ENCODE measurements around the gene TIMM22. TPM values are rescaled to one million over a fixed set of nuclear protein-coding genes. Genes with fewer than 3 reads are reported as not detected.

Gene TIMM22
- total RNA-seq, 1 donor from 2014 or later = 9.4 TPM

- DNase-seq (ENCODE audit: low spot score) = no peak
Observed at GRCh38 chr17:1018547-1018946, 21.6 kb downstream of the TIMM22 start.

DNA sequence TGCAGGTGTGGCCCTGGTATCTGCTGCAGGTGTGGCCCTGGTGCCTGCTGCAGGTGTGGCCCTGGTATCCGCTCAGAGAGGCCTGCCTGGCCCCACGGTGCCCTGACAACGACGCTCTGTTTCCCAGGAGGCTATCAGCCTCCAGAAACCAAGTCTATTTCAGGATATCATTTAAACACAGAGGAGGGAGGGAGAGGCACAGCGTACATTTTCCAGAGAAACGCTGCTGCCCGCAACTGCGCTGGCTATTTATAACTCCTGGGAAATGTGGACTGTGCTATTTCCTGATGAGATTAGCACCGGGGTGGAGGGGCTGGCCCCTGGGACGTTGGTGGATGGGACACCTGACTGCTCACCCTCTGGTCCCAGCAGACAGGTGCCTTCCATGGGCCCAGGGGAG lies 22.5 kb downstream of the TIMM22 start:
- DNase-seq (ENCODE audit: low spot score) = no peak

- no peak for DNase-seq (ENCODE audit: low spot score)
Observed at GRCh38 chr17:1021147-1021546, 24.2 kb downstream of the TIMM22 start.

DNA sequence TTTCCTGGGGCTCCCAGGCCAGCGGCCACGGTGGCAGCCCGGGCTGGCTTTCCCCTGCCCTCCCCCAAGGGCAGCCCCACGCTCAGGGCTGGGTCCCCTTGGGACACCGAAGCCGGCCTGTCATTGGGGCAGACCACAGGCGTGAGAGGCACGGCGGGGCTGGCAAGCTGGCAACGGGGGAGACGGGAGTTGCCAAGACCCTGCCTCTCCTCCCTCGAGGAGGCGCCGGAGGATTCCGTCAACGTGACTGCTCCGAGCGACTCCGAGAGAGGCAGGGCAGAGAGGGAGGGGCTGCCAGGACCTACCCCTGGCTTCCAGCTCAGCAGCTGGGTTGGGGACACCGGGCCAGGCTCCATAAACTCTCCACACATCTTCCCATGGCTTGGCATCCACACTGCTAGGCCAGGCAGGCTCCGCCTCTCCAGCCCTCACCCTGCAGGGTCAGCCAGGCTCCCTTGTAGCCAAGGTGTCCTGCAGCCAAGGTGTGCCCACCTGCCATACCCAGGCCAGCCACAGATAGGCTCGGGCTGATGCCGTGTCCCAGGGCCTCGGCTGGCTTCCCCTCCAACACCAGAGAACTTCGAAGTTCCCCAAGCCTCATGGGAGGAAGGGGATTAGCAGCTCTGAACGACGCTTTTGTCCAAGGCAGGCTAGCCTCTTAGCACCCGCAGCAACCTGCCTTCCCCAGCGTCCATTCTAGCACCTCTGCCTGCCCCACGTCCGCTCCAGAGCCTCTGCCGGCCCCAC lies 25.5 kb downstream of the TIMM22 start:
- DNase-seq (ENCODE audit: low spot score) = no peak

GRCh38 chr17:1024076-1024475 lies 27.1 kb downstream of the TIMM22 start:
- no peak for DNase-seq (ENCODE audit: low spot score)

DNA sequence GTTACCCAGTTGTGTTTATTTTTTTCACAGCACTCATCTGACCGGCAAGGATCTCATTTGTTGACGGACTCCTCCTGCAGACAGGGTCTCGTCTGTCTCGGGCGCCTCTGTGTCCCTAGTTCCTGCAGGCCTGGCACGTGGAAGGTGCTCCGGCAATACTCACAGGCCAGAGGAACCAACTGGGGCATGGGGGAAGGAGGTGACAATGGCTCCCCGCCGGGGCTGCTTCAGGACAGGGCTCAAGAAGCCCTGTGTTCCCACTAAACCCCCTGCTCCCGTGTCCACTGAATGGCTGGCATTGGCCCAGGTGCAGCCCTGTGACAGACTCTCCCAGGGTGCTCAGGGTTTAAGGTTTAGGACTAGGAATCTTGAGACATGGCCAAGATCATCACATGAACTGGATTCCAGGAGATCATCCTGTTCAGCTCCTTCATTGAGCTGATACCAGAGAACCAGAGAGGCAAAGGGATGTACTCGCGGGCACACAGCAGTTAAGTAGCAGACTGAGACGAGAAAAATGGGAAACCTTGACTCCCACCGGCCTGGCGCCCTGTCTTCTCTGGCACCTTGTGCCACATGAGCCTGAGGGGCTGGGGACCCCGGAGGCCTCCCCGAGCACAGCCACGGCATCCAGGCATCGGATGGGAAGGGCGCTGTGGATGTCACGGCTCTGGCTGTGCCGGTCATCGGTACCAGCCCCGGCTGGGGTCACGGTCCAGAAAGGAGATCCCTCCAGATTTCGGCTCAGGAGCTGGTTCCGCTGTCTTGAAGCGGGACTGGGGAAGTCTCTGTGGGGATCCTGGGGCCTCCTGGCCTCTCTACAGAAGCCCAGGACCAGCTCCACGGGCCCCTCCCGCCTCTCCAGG lies 29.0 kb downstream of the TIMM22 start:
- DNase-seq (ENCODE audit: low spot score) = no peak

GRCh38 chr17:1026599-1026975 lies 29.7 kb downstream of the TIMM22 start:
- no peak for DNase-seq (ENCODE audit: low spot score)

DNA sequence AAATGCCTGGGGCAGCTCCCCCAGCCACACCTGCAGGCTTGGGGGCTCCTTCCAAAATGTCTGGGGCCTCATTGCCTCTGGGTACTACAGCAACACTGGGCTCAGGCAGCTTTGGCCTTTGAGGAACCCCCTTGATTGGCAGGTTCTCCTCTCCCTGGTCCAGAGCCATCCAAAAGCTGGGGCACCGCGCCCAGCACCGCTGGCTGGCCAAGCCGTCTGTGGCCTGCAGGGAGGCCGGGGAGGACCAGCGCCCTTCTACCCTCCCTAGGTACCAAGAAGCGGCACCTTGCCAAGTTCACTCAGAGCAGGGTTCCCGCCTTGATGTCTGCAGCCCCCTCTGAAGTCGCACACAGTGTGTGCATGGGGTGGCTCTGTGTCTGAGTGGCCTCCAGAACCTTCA lies 30.1 kb downstream of the TIMM22 start:
- DNase-seq (ENCODE audit: low spot score) = no peak

- no peak for DNase-seq (ENCODE audit: low spot score)
Observed at GRCh38 chr17:1029196-1029921, 32.4 kb downstream of the TIMM22 start.

DNA sequence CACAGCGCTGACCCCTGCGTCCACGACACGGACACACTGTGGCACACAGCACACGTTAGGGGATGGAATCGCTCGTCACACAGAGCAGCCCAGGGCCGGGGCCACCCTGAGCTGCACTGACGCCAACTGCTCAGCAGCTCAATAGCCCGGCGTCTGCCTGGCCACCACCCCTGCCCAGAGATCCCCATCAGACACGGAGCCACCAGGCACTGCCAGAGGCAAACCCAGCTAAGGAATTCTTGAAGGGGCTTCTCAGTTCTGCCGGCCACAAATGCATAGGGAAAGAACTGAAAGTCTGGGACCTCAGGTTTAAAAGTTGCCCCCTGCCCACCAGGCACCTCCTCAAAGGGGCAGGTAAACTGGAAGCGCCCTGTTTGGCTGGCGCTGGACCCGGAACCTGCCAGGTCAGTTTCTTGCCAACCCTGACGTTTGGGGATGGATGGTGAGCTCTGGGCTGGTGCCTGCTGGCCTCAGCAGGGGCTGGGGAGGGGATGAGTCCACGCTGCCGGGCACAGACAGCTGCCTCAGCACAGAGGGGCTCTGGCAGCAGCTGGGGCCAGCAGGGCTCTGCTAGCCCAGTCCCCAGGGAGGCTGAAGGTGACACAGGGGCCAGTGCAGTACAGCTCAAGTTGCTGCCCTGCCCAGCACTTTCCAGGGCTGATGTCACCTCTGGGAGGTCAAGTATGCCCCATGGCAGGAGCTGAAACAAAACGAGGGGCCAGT lies 33.2 kb downstream of the TIMM22 start:
- DNase-seq (ENCODE audit: low spot score) = no peak

- no peak for DNase-seq (ENCODE audit: low spot score)
Observed at GRCh38 chr17:1030684-1031532, 34.0 kb downstream of the TIMM22 start.

GRCh38 chr17:1031711-1032110 lies 34.8 kb downstream of the TIMM22 start:
- DNase-seq (ENCODE audit: low spot score) = peak; percentile 73

DNA sequence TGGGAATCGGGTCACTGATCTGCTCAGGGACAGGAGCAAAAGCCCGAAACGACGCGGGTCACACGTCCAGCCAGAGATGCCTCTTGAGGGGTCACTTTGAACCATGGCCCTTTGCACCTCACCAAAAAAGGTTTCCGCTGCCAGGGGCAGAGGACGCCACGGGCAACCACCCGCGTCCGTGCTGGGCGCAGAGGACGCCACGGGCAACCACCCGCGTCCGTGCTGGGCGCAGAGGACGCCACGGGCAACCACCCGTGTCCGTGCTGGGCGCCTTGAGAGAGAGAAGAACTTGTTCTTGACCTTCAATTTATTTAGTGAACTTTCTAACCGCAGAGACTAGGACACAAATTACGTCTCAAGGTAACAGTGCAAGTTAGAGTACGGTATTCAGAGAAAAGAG lies 35.5 kb downstream of the TIMM22 start:
- no peak for DNase-seq (ENCODE audit: low spot score)

GRCh38 chr17:1033503-1033902 lies 36.6 kb downstream of the TIMM22 start:
- peak; percentile 56 for DNase-seq (ENCODE audit: low spot score)

GRCh38 chr17:1034652-1035210 lies 37.8 kb downstream of the TIMM22 start:
- no peak for DNase-seq (ENCODE audit: low spot score)

DNA sequence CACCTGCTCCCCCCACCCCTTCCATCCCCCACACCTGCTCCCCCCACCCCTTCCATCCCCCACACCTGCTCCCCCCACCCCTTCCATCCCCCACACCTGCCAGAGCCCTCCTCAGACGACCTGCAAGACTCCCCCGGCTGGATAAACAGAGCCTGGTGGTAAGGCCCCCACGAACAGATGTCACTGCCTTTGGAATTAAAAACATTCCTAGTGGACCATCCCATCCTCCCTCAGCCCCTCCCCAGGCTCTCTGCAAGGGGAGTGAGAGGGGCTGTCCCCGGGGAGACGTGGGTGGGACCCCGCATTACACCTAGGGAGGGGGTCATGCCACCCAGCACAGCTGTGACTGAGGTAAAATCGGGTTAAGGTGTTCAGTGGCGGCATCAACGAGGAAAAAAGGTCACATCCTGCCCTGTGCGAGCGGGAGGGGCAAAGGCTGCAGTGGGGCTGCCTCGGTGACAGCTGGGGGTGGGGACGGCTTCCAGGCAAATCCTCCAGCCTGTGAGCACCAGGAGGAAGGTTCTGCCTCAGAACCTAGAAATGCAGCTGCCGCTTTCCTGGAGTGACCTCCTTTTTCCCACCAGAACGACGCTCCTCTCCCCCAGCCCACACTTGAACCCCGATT lies 38.7 kb downstream of the TIMM22 start:
- no peak for DNase-seq (ENCODE audit: low spot score)

DNA sequence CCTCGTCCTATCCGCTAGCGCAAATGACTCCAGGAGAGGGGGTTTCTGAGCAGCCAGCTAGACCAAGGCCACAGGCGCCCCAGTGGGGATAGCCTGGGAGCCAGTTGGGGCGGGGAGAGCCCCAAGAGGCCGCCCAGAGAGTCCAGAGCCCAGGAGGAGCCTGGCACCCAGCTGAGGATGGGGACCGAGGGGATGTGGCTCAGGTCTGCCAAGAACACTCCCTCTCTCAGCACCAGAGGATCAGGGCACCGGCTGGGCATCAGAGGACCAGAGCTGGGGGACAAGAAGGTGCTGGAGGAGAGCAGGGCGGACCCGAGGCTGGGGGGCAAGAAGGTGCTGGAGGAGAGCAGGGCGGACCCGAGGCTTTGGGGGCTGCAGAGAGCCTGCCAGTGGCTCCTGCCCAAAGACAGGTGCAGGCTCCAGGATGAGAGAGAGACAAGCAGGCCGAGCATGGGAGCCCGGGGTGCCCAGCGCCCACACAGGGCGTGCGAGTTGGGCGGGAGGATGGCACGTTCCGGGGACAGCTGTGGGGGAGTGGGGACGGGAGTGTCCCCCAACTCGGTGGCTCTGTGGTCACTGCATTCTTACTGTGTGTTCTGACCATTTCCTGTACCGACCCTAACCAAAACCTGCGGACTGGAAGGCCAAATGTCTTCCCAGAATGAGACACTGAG lies 39.4 kb downstream of the TIMM22 start:
- DNase-seq (ENCODE audit: low spot score) = no peak

DNA sequence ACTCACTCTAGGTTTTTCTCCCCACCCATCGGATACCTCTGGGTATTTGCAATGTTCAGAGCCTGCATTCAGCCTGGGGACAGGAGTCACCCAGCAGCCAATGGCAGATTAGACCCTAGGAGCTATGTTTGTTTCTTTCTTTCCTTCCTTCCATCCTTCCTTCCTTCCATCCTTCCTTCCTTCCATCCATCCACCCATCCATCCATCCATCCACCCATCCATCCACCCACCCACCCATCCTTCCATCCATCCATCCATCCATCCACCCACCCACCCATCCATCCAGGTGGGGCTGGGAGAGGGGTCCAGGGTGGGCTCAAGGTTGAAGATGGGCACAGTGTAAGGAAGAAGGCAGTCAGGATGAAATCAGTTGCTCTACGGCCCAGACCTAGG lies 39.9 kb downstream of the TIMM22 start:
- no peak for DNase-seq (ENCODE audit: low spot score)

- DNase-seq (ENCODE audit: low spot score) = no peak
Observed at GRCh38 chr17:1037238-1037879, 40.4 kb downstream of the TIMM22 start.

All from umbilical cord (tissue), 2 donors.